Tibial nerve (tissue), 4 donors: ENCODE data around the gene EARS2. TPM values are rescaled to one million over a fixed set of nuclear protein-coding genes. Genes with fewer than 3 reads are reported as not detected.

ENCODE experiments used
- DNase-seq, 2 donors: peaks; one replicate each; pipeline ENCODE4 v3.0.0-alpha.2; 2019; ENCODE audit warnings: low spot score in 2 of 2
- H3K27ac ChIP-seq, 4 donors: fragments of 200-600 bp; sonication (generic) in 3 of 4; one replicate each; pipeline ENCODE4 v1.5.1; 2017 to 2019; ENCODE audit warnings: mild to moderate bottlenecking in 1 of 4
- H3K27me3 ChIP-seq, 2 donors: fragments of 200-600 bp; sonication (generic) in 1 of 2; one replicate each; pipeline versions ENCODE4 v1.5.1 to v1.6.0; 2017 to 2019
- H3K36me3 ChIP-seq, 3 donors: fragments of 200-600 bp; sonication (generic); one replicate each; pipeline ENCODE4 v1.5.1; 2018 to 2019
- H3K4me1 ChIP-seq, 4 donors: fragments of 200-600 bp; sonication (generic) in 3 of 4; one replicate each; pipeline ENCODE4 v1.5.1; 2017 to 2019
- H3K4me3 ChIP-seq, 4 donors: fragments of 200-600 bp; sonication (generic) in 3 of 4; one replicate each; pipeline ENCODE4 v1.5.1; 2017 to 2019; ENCODE audit warnings: mild to moderate bottlenecking in 1 of 4, moderate library complexity in 1 of 4
- H3K9me3 ChIP-seq, 4 donors: fragments of 200-600 bp; sonication (generic) in 3 of 4; one replicate each; pipeline ENCODE4 v1.5.1; 2017 to 2019
- CTCF ChIP-seq, 5 experiments: fragments of 200-600 bp in 3 of 5; fragments of 450-650 bp in 2 of 5; sonication (generic) in 3 of 5; IDR thresholded peaks; one replicate each; pipeline ENCODE4 v1.5.1; 2016 to 2019; ENCODE audit warnings: antibody characterized with exemption in 5 of 5, mild to moderate bottlenecking in 3 of 5, moderate library complexity in 2 of 5
- EP300 ChIP-seq, 2 donors: sonication (generic); formaldehyde crosslinking; IDR thresholded peaks; one replicate each; pipeline ENCODE4 v1.6.1; 2017; ENCODE audit warnings: antibody characterized with exemption in 2 of 2, mild to moderate bottlenecking in 1 of 2
- POLR2A ChIP-seq, 2 donors: fragments of 450-650 bp; IDR thresholded peaks; one replicate each; pipeline ENCODE4 v1.6.1; 2017; ENCODE audit warnings: antibody characterized with exemption in 2 of 2, mild to moderate bottlenecking in 2 of 2, moderate library complexity in 2 of 2
- WGBS, 2 donors: methylation state at CpG; one replicate each; pipeline ENCODE4 v1.1.5; 2018; 5-methylcytosine and 5-hydroxymethylcytosine counted together
- total RNA-seq, 4 donors: library from RNA; depleted of rRNA; stranded (reverse); fragments of >200 nt; gene quantifications; one replicate each; pipeline ENCODE4 v1.1.0, GENCODE V29; 2016

Gene EARS2
- total RNA-seq, 4 donors from 2014 or later: 42.2 to 70.7 (median 57.1) TPM

- H3K4me1 ChIP-seq: peaks cover 0 to 3% (median 0%) of the 10 kb centered on the region in 4 donors
- peaks cover 0 to 22% (median 0%) of the 10 kb centered on the region in 3 donors for H3K36me3 ChIP-seq
- H3K27me3 ChIP-seq: no peaks in the 10 kb centered on the region
- no peaks in the 10 kb centered on the region for H3K9me3 ChIP-seq
- H3K27ac ChIP-seq: no peak overlapping the region
- no peak for DNase-seq
- TF ChIP-seq POLR2A (IDR thresholded peaks at IDR 0.05) (no peak), CTCF (IDR thresholded peaks at IDR 0.05) (no peak), EP300 (IDR thresholded peaks at IDR 0.05) (no peak)
- no peak overlapping the region for H3K4me3 ChIP-seq
- WGBS, 2 donors: 73 to 81% methylated on average over 4 of the region's 4 CpGs
Measured at GRCh38 chr16:23516366-23517137, 40.6 kb downstream of the EARS2 start.

GRCh38 chr16:23515881-23516280 is 41.3 kb downstream of the EARS2 start:
- Histone ChIP-seq H3K27ac (no peak overlapping the region), H3K9me3 (no peaks in the 10 kb centered on the region), H3K4me1 (peaks cover 0 to 4% (median under 1%) of the 10 kb centered on the region in 4 donors), H3K27me3 (no peaks in the 10 kb centered on the region), H3K36me3 (peaks cover 0 to 22% (median 0%) of the 10 kb centered on the region in 3 donors), H3K4me3 (no peak overlapping the region)
- TF ChIP-seq CTCF (IDR thresholded peaks at IDR 0.05) (no peak), POLR2A (IDR thresholded peaks at IDR 0.05) (no peak), EP300 (IDR thresholded peaks at IDR 0.05) (no peak)
- DNase-seq: no peak
- 98% methylated on average over 5 of the region's 5 CpGs for WGBS, 2 donors

- no peaks in the 10 kb centered on the region for H3K27me3 ChIP-seq
- no peak for TF ChIP-seq EP300 (IDR thresholded peaks at IDR 0.05)
- TF ChIP-seq POLR2A (IDR thresholded peaks at IDR 0.05): no peak
- TF ChIP-seq CTCF (IDR thresholded peaks at IDR 0.05): no peak
- H3K4me1 ChIP-seq: peaks cover 0 to 4% (median 0%) of the 10 kb centered on the region in 4 donors
- no peak overlapping the region for H3K4me3 ChIP-seq
- WGBS, 2 donors: 87 to 88% methylated on average over 7 of the region's 7 CpGs
- no peak for DNase-seq
- no peaks in the 10 kb centered on the region for H3K9me3 ChIP-seq
- peaks cover 0 to 18% (median 0%) of the 10 kb centered on the region in 3 donors for H3K36me3 ChIP-seq
- H3K27ac ChIP-seq: no peak overlapping the region
Measured at GRCh38 chr16:23514381-23515152, 42.6 kb downstream of the EARS2 start.

GRCh38 chr16:23512168-23512695 is 44.9 kb downstream of the EARS2 start:
- 93 to 97% methylated on average over 4 of the region's 4 CpGs for WGBS, 2 donors
- no peak for DNase-seq

More at GRCh38 chr16:23512168-23512695, 44.9 kb downstream of the EARS2 start:
- H3K9me3 ChIP-seq: no peaks in the 10 kb centered on the region
- H3K36me3 ChIP-seq: peaks cover 0 to 11% (median 0%) of the 10 kb centered on the region in 3 donors
- H3K4me3 ChIP-seq: no peak overlapping the region
- H3K27ac ChIP-seq: no peak overlapping the region
- no peaks in the 10 kb centered on the region for H3K27me3 ChIP-seq
- peaks cover 0 to 18% (median 7%) of the 10 kb centered on the region in 4 donors for H3K4me1 ChIP-seq
- TF ChIP-seq POLR2A (IDR thresholded peaks at IDR 0.05): no peak
- TF ChIP-seq CTCF (IDR thresholded peaks at IDR 0.05): no peak
